GM23248 (cell line): Measurements from ENCODE around the gene OAF.

Experiments used
- EZH2 ChIP-seq: fragments of 200-600 bp; sonication (generic); IDR thresholded peaks from 2 replicates; pipeline ENCODE4 v1.6.1; 2018; ENCODE audit warnings: antibody characterized with exemption, mild to moderate bottlenecking; ENCODE audit not compliant: insufficient read depth, poor library complexity, severe bottlenecking
- EZH2phosphoT487 ChIP-seq: fragments of 200-600 bp; sonication (generic); IDR thresholded peaks from 2 replicates; pipeline ENCODE4 v1.6.1; 2018; ENCODE audit warnings: antibody characterized with exemption, moderate library complexity, mild to moderate bottlenecking, low read depth; ENCODE audit not compliant: insufficient read depth

DNA sequence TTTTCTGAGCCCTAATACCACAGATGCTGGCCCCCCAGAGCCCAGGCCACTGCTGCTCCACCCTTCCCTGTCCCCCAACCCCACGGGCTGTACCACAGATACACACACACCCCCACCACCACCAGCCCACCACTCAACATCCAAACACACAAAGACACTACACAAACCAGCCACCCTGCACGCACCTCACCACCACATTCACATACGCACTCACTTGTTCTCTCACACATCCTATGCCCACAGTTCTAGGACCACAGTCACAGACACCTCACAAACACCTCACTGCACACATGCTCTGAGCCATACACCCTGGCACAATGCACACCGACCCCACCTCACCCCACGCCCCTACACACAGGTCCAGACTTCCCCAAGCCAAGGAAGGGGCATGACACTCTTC is 22.5 kb upstream of the OAF start:
- TF ChIP-seq EZH2 (no peak), EZH2phosphoT487 (no peak)
